ENCODE data around the gene WDFY2.

DNA sequence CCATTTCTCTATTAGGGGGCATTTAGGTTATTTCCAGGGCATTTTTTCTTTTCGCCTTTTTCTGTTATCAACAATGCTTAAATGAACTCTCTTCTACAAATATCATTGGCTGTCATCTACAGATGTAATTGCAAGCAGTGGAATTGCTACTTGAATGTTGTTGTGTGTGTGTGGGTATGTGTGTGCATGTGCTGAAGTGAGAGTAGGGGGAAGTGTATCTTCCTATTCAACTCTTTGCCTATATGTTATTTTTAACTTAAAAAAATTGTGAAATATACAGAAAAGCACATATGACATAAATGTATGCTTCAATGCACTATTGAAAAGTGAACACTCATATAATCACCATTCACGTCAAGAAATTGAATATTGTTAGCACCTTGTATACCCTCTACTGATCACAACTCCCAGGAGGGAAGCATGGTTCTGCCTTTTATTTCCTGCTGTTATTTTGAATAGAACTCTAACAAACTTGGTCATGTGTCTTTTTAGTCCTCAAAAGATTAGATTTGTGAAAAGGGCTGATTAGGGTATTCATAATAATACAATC is 24.7 kb downstream of the WDFY2 start:
- TF ChIP-seq, protein P1, sequence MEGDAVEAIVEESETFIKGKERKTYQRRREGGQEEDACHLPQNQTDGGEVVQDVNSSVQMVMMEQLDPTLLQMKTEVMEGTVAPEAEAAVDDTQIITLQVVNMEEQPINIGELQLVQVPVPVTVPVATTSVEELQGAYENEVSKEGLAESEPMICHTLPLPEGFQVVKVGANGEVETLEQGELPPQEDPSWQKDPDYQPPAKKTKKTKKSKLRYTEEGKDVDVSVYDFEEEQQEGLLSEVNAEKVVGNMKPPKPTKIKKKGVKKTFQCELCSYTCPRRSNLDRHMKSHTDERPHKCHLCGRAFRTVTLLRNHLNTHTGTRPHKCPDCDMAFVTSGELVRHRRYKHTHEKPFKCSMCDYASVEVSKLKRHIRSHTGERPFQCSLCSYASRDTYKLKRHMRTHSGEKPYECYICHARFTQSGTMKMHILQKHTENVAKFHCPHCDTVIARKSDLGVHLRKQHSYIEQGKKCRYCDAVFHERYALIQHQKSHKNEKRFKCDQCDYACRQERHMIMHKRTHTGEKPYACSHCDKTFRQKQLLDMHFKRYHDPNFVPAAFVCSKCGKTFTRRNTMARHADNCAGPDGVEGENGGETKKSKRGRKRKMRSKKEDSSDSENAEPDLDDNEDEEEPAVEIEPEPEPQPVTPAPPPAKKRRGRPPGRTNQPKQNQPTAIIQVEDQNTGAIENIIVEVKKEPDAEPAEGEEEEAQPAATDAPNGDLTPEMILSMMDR (IDR thresholded peaks at IDR 0.05): no peak
- TF ChIP-seq POLR2A (IDR thresholded peaks at IDR 0.05): no peak

All from body of pancreas (tissue), 4 donors.